HepG2 (cell line): Measurements from ENCODE around the gene CD164L2.

ENCODE experiments used
- ARNT ChIP-seq: fragments of 450-650 bp; IDR thresholded peaks from 2 replicates; pipeline ENCODE4 v1.6.1; 2017
- CEBPB ChIP-seq: IDR thresholded peaks from 2 replicates; pipeline ENCODE4 v1.6.1; 2011; ENCODE audit warnings: low read depth, low read length, improper control_type of control experiment, borderline replicate concordance
- FIP1L1 ChIP-seq: fragments of 200-400 bp; formaldehyde crosslinking; IDR thresholded peaks from 2 replicates; pipeline ENCODE4 v1.6.1; 2018; ENCODE audit warnings: low read depth, mild to moderate bottlenecking, low read length, moderate library complexity, borderline replicate concordance; ENCODE audit not compliant: insufficient read depth
- FOXM1 ChIP-seq: sonication (generic); formaldehyde crosslinking; IDR thresholded peaks from 2 replicates; pipeline ENCODE4 v1.5.0; 2020; ENCODE audit warnings: missing genetic modification reagents
- ISX ChIP-seq: sonication (generic); formaldehyde crosslinking; conservative IDR thresholded peaks from 2 replicates; pipeline ENCODE4 v1.5.0; 2020; ENCODE audit warnings: missing genetic modification reagents
- MAFF ChIP-seq: IDR thresholded peaks from 2 replicates; pipeline ENCODE4 v1.6.1; 2011; ENCODE audit warnings: low read depth, low read length, improper control_type of control experiment
- POLR2AphosphoS5 ChIP-seq: IDR thresholded peaks from 2 replicates; pipeline ENCODE4 v1.6.1; 2012; ENCODE audit warnings: low read depth, low read length
- SIN3A ChIP-seq: IDR thresholded peaks from 2 replicates; pipeline ENCODE4 v1.6.1; 2011; ENCODE audit warnings: low read depth, mild to moderate bottlenecking, control low read depth, low read length, borderline replicate concordance
- ZNF777 ChIP-seq: sonication (generic); formaldehyde crosslinking; IDR thresholded peaks from 2 replicates; pipeline ENCODE4 v1.4.0; 2020; ENCODE audit warnings: missing genetic modification reagents
- TF ChIP-seq, protein P1 (sequence below): sonication (generic); formaldehyde crosslinking; IDR thresholded peaks from 2 replicates; pipeline ENCODE4 v1.5.0; 2020; ENCODE audit warnings: mild to moderate bottlenecking, missing genetic modification reagents, moderate library complexity
- TF ChIP-seq, protein P2 (sequence below), 2 experiments: IDR thresholded peaks; 2 replicates each; pipeline ENCODE4 v1.6.1; 2011 to 2012; ENCODE audit warnings: low read length in 2 of 2, borderline replicate concordance in 1 of 2, low read depth in 1 of 2, mild to moderate bottlenecking in 1 of 2, moderate library complexity in 1 of 2
- TF ChIP-seq, protein P3 (sequence below): sonication (generic); formaldehyde crosslinking; IDR thresholded peaks from 2 replicates; pipeline ENCODE4 v1.4.0; 2020; ENCODE audit warnings: missing genetic modification reagents

DNA sequence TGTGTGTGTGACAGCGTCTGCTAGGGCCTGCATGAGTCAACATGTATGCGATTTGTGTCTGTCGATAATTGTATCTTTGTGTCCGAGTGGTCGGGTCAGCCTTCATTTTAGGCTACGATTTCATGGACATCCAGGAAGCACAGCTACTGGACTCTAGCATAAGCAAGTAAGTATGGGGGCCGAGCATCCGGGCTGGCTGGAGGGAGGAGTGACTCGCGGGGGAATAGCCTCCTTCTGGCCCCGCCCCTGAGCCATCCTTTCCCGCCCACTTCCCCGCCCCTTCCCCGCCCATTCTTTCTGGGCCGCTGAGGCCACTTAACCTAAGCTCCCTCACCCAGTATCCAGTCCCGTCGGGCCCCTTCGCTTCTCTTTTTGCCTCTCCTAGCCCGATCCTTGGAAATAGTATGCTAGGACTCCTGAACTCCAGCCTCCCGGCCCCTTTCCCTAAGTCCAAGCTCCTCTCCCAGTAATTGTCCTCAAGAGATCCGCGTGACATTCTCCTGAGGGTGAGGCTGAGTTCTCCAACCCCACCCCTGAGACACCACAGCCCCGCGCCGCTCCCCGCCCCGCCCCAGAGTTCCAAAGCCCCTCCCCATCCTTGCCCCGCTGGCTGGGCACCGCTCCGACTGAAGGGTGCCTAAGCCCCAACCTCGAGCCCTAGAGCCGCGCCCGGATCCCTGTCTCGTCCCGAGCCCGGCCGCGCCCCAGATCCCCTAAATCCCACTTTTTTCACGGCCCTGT lies 17.6 kb downstream of the CD164L2 start:
- no peak for TF ChIP-seq CEBPB
- TF ChIP-seq FOXM1 (CRISPR knock-in tag), result no peak
- TF ChIP-seq, protein P1, sequence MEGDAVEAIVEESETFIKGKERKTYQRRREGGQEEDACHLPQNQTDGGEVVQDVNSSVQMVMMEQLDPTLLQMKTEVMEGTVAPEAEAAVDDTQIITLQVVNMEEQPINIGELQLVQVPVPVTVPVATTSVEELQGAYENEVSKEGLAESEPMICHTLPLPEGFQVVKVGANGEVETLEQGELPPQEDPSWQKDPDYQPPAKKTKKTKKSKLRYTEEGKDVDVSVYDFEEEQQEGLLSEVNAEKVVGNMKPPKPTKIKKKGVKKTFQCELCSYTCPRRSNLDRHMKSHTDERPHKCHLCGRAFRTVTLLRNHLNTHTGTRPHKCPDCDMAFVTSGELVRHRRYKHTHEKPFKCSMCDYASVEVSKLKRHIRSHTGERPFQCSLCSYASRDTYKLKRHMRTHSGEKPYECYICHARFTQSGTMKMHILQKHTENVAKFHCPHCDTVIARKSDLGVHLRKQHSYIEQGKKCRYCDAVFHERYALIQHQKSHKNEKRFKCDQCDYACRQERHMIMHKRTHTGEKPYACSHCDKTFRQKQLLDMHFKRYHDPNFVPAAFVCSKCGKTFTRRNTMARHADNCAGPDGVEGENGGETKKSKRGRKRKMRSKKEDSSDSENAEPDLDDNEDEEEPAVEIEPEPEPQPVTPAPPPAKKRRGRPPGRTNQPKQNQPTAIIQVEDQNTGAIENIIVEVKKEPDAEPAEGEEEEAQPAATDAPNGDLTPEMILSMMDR (CRISPR knock-in tag), result no peak
- no peak for TF ChIP-seq ZNF777
- TF ChIP-seq POLR2AphosphoS5, result 0 out of 2 replicates have a peak, but pooled peaks have one; percentile 30
- no peak for TF ChIP-seq ISX (CRISPR knock-in tag)
- no peak for TF ChIP-seq MAFF
- TF ChIP-seq FIP1L1, result no peak
- TF ChIP-seq, protein P2, sequence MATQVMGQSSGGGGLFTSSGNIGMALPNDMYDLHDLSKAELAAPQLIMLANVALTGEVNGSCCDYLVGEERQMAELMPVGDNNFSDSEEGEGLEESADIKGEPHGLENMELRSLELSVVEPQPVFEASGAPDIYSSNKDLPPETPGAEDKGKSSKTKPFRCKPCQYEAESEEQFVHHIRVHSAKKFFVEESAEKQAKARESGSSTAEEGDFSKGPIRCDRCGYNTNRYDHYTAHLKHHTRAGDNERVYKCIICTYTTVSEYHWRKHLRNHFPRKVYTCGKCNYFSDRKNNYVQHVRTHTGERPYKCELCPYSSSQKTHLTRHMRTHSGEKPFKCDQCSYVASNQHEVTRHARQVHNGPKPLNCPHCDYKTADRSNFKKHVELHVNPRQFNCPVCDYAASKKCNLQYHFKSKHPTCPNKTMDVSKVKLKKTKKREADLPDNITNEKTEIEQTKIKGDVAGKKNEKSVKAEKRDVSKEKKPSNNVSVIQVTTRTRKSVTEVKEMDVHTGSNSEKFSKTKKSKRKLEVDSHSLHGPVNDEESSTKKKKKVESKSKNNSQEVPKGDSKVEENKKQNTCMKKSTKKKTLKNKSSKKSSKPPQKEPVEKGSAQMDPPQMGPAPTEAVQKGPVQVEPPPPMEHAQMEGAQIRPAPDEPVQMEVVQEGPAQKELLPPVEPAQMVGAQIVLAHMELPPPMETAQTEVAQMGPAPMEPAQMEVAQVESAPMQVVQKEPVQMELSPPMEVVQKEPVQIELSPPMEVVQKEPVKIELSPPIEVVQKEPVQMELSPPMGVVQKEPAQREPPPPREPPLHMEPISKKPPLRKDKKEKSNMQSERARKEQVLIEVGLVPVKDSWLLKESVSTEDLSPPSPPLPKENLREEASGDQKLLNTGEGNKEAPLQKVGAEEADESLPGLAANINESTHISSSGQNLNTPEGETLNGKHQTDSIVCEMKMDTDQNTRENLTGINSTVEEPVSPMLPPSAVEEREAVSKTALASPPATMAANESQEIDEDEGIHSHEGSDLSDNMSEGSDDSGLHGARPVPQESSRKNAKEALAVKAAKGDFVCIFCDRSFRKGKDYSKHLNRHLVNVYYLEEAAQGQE (IDR thresholded peaks at IDR 0.05; ENCODE audit: borderline replicate concordance in 1 of 2, low read depth in 1 of 2, low read length in 2 of 2), result no peak
- TF ChIP-seq, protein P3, sequence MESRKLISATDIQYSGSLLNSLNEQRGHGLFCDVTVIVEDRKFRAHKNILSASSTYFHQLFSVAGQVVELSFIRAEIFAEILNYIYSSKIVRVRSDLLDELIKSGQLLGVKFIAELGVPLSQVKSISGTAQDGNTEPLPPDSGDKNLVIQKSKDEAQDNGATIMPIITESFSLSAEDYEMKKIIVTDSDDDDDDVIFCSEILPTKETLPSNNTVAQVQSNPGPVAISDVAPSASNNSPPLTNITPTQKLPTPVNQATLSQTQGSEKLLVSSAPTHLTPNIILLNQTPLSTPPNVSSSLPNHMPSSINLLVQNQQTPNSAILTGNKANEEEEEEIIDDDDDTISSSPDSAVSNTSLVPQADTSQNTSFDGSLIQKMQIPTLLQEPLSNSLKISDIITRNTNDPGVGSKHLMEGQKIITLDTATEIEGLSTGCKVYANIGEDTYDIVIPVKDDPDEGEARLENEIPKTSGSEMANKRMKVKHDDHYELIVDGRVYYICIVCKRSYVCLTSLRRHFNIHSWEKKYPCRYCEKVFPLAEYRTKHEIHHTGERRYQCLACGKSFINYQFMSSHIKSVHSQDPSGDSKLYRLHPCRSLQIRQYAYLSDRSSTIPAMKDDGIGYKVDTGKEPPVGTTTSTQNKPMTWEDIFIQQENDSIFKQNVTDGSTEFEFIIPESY (CRISPR knock-in tag), result no peak
- no peak for TF ChIP-seq ARNT
- no peak for TF ChIP-seq SIN3A
